Panc1 (cell line): ENCODE results near the gene ECT2. TPM values are rescaled to one million over a fixed set of nuclear protein-coding genes. Genes with fewer than 3 reads are reported as not detected.

Experiments
- ATAC-seq: fragments of 200-7000 bp; cut with Tn5 transposase; 2 replicates; pipeline ENCODE4 v1.9.1; 2020; ENCODE audit warnings: mild to moderate bottlenecking, moderate library complexity
- BruUV-seq: library from RNA; stranded (reverse); fragments of 400-500 nt; replicated peaks from 2 replicates; lab custom pipeline; 2021; lab: Mats Ljungman, UMichigan
- CTCF ChIA-PET: fragments of 300-600 bp; sonication (Branson Sonifier 250); formaldehyde crosslinking; loops from one replicate; lab custom pipeline; 2022; ENCODE audit warnings: antibody characterized with exemption; lab: Charles Lee
- POLR2A ChIA-PET: fragments of 300-600 bp; sonication (Branson Sonifier 250); formaldehyde crosslinking; loops from one replicate; lab custom pipeline; 2022; ENCODE audit warnings: antibody characterized with exemption; lab: Charles Lee
- DNase-seq: peaks from one replicate; pipeline ENCODE4 v3.0.0-alpha.2; 2010; ENCODE audit warnings: low read depth, low spot score
- H3K27ac ChIP-seq: 2 replicates; pipeline ENCODE4 v1.5.1; 2011; ENCODE audit warnings: mild to moderate bottlenecking, low read length, inconsistent platforms
- H3K27me3 ChIP-seq: fragments of 200-500 bp; sonication (Bioruptor generic); 2 replicates; pipeline ENCODE4 v1.6.0; 2014; ENCODE audit warnings: low read length, inconsistent platforms; ENCODE audit not compliant: control insufficient read depth, insufficient read depth
- H3K36me3 ChIP-seq: fragments of 200-500 bp; sonication (Bioruptor generic); 2 replicates; pipeline ENCODE4 v1.5.1; 2014; ENCODE audit warnings: inconsistent platforms, mild to moderate bottlenecking, low read length, moderate library complexity; ENCODE audit not compliant: control insufficient read depth, insufficient read depth
- H3K4me1 ChIP-seq: 2 replicates; pipeline ENCODE4 v1.5.1; 2011; ENCODE audit warnings: inconsistent platforms, mild to moderate bottlenecking, low read length, moderate library complexity; ENCODE audit not compliant: control insufficient read depth, insufficient read depth
- H3K4me3 ChIP-seq, 2 experiments: 2 replicates each; pipeline ENCODE4 v1.5.1; 2011 to 2012; ENCODE audit warnings: low read depth in 2 of 2, low read length in 2 of 2, mild to moderate bottlenecking in 2 of 2, inconsistent platforms in 1 of 2, moderate library complexity in 1 of 2
- H3K9me3 ChIP-seq: fragments of 200-500 bp; sonication (Bioruptor generic); 2 replicates; pipeline ENCODE4 v1.5.1; 2014; ENCODE audit warnings: low read depth, mild to moderate bottlenecking, inconsistent platforms, low read length, moderate library complexity; ENCODE audit not compliant: control insufficient read depth, insufficient read depth
- POLR2AphosphoS5 ChIP-seq: IDR thresholded peaks from 2 replicates; pipeline ENCODE4 v1.6.1; 2012; ENCODE audit warnings: mild to moderate bottlenecking, low read depth, low read length, moderate library complexity
- SIN3A ChIP-seq: IDR thresholded peaks from 2 replicates; pipeline ENCODE4 v1.6.1; 2012; ENCODE audit warnings: low read depth, mild to moderate bottlenecking, low read length, moderate library complexity, borderline replicate concordance; ENCODE audit not compliant: insufficient read depth
- TCF7L2 ChIP-seq: IDR thresholded peaks from 2 replicates; pipeline ENCODE4 v1.6.1; 2011; ENCODE audit warnings: mild to moderate bottlenecking, low read depth, low read length, inconsistent platforms
- in situ Hi-C: cut with HindIII; loops from 2 replicates; pipeline ENCODE4 v1.10.0; 2016; ENCODE audit warnings: low sequenced_read_pairs, low pct_unique_long_range_greater_than_20kb
- intact Hi-C: fragments of 100-400 bp; cut with micrococcal nuclease; formaldehyde crosslinking; loops from one replicate; pipeline ENCODE4 v1.10.0; 2022; ENCODE audit not compliant: unreplicated experiment
- total RNA-seq: library from RNA; stranded (reverse); gene quantifications from one replicate; pipeline ENCODE4 v1.2.1, GENCODE V29; 2021; ENCODE audit not compliant: unreplicated experiment
- TF ChIP-seq, protein P1 (sequence below), 2 experiments: IDR thresholded peaks; 2 replicates each; pipeline ENCODE4 v1.6.1; 2011 to 2012; ENCODE audit warnings: low read depth in 2 of 2, control low read depth in 1 of 2, low read length in 1 of 2, mild to moderate bottlenecking in 1 of 2, moderate library complexity in 1 of 2; ENCODE audit not compliant: insufficient read depth in 1 of 2
- TF ChIP-seq, protein P2 (sequence below): fragments of 450-650 bp; IDR thresholded peaks from 2 replicates; pipeline ENCODE4 v1.5.1; 2017; ENCODE audit warnings: mild to moderate bottlenecking

The ECT2 gene
- total RNA-seq, 1 experiment from 2014 or later = 102 TPM

DNA sequence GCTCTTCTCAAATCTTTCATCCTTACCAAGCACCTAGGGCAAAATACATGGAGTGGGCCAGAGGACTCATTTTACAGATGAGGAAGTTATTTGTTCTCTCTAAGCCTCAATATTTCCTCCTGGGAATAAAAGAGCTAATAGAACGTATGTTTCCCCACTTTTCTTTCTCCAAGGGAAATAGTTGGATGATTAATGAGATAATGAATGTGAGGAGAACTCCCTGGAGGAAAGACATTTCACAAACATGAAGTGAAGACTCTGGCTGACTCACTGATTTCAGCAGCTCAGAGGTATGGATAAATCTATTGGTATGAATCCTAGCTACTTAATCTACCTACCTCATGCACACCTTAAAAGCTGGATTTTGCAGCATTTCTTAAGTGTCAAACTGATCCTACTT lies 98.4 kb downstream of the ECT2 start:
- ATAC-seq = no peak
- BruUV-seq = no TSS peak
- no peaks in the 10 kb centered on the region for H3K9me3 ChIP-seq
- TF ChIP-seq TCF7L2 = no peak
- TF ChIP-seq SIN3A = no peak
- no peak for TF ChIP-seq POLR2AphosphoS5
- TF ChIP-seq, protein P1, sequence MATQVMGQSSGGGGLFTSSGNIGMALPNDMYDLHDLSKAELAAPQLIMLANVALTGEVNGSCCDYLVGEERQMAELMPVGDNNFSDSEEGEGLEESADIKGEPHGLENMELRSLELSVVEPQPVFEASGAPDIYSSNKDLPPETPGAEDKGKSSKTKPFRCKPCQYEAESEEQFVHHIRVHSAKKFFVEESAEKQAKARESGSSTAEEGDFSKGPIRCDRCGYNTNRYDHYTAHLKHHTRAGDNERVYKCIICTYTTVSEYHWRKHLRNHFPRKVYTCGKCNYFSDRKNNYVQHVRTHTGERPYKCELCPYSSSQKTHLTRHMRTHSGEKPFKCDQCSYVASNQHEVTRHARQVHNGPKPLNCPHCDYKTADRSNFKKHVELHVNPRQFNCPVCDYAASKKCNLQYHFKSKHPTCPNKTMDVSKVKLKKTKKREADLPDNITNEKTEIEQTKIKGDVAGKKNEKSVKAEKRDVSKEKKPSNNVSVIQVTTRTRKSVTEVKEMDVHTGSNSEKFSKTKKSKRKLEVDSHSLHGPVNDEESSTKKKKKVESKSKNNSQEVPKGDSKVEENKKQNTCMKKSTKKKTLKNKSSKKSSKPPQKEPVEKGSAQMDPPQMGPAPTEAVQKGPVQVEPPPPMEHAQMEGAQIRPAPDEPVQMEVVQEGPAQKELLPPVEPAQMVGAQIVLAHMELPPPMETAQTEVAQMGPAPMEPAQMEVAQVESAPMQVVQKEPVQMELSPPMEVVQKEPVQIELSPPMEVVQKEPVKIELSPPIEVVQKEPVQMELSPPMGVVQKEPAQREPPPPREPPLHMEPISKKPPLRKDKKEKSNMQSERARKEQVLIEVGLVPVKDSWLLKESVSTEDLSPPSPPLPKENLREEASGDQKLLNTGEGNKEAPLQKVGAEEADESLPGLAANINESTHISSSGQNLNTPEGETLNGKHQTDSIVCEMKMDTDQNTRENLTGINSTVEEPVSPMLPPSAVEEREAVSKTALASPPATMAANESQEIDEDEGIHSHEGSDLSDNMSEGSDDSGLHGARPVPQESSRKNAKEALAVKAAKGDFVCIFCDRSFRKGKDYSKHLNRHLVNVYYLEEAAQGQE (IDR thresholded peaks at IDR 0.05; ENCODE audit: insufficient read depth in 1 of 2, low read depth in 2 of 2, low read length in 1 of 2) = no peak
- TF ChIP-seq, protein P2, sequence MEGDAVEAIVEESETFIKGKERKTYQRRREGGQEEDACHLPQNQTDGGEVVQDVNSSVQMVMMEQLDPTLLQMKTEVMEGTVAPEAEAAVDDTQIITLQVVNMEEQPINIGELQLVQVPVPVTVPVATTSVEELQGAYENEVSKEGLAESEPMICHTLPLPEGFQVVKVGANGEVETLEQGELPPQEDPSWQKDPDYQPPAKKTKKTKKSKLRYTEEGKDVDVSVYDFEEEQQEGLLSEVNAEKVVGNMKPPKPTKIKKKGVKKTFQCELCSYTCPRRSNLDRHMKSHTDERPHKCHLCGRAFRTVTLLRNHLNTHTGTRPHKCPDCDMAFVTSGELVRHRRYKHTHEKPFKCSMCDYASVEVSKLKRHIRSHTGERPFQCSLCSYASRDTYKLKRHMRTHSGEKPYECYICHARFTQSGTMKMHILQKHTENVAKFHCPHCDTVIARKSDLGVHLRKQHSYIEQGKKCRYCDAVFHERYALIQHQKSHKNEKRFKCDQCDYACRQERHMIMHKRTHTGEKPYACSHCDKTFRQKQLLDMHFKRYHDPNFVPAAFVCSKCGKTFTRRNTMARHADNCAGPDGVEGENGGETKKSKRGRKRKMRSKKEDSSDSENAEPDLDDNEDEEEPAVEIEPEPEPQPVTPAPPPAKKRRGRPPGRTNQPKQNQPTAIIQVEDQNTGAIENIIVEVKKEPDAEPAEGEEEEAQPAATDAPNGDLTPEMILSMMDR = no peak
- ChIA-PET POLR2A (interaction anchor here (0.7 kb wide), 1 partner anchor 53 kb away, joined by 5 read pairs; no protein-coding TSS in a partner anchor), CTCF (no interaction called here)
- in situ Hi-C loops = no loop called here
- H3K27me3 ChIP-seq = peaks cover 12% of the 10 kb centered on the region
- H3K4me1 ChIP-seq = no peaks in the 10 kb centered on the region
- intact Hi-C loops = no loop called here
- no peak overlapping the region for H3K27ac ChIP-seq
- H3K36me3 ChIP-seq = no peaks in the 10 kb centered on the region
- no peak for DNase-seq
- no peak overlapping the region for H3K4me3 ChIP-seq

DNA sequence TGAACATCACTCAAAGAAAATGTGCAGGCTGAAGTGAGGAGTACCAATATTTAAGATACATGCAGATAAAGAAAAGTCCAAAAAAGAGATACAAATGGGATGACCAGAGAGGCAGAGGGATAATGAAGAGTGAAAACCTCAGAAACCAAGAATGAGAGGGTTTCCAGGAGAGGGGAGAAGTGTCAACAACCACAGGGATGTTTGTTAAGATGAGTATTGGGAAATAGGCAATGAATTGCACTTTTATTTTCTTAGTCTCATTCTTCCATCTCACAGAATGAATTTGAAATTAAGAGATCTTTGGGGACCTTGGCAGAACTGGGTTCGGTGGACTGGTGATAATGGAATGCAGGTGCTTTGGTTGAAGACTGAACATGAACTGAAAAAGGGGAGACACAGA lies 102.5 kb downstream of the ECT2 start:
- ATAC-seq (no peak), DNase-seq (no peak)
- in situ Hi-C loops = no loop called here
- Histone ChIP-seq H3K9me3 (no peaks in the 10 kb centered on the region), H3K36me3 (no peaks in the 10 kb centered on the region), H3K27ac (no peak overlapping the region), H3K4me3 (no peak overlapping the region), H3K4me1 (no peaks in the 10 kb centered on the region), H3K27me3 (peaks cover 12% of the 10 kb centered on the region)
- no TSS peak for BruUV-seq
- ChIA-PET CTCF (no interaction called here), POLR2A (no interaction called here)
- intact Hi-C loops = no loop called here
- TF ChIP-seq, protein P2 = no peak
- TF ChIP-seq, protein P1 (IDR thresholded peaks at IDR 0.05; ENCODE audit: insufficient read depth in 1 of 2, low read depth in 2 of 2, low read length in 1 of 2) = no peak
- TF ChIP-seq POLR2AphosphoS5 = no peak
- no peak for TF ChIP-seq TCF7L2
- no peak for TF ChIP-seq SIN3A
